Measurements from ENCODE around the gene CTNNA3.
"Not testable (repeated sequence)": the region's sequence is repeated elsewhere in the genome, so short reads cannot be mapped to it uniquely, and the experiment has no call there.

Gene CTNNA3

DNA sequence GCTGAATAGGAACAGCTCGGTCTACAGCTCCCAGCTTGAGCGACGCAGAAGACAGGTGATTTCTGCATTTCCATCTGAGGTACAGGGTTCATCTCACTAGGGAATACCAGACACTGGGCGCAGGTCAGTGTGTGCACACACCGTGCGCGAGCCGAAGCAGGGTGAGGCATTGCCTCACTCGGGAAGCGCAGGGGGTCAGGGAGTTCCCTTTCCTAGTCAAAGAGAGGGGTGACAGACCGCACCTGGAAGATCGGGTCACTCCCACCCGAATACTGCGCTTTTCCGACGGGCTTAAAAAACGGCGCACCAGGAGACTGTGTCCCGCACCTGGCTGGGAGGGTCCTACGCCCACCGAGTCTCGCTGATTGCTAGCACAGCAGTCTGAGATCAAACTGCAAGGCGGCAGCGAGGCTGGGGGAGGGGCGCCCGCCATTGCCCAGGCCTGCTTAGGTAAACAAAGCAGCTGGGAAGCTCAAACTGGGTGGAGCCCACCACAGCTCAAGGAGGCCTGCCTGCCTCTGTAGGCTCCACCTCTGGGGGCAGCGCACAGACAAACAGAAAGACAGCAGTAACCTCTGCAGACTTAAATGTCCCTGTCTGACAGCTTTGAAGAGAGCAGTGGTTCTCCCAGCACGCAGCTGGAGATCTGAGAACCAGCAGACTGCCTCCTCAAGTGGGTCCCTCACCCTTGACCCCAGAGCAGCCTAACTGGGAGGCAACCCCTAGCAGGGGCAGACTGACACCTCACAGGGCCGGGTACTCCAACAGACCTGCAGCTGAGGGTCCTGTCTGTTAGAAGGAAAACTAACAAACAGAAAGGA lies 465.1 kb downstream of the CTNNA3 start:
- not testable (repeated sequence) for DNase-seq

DNA sequence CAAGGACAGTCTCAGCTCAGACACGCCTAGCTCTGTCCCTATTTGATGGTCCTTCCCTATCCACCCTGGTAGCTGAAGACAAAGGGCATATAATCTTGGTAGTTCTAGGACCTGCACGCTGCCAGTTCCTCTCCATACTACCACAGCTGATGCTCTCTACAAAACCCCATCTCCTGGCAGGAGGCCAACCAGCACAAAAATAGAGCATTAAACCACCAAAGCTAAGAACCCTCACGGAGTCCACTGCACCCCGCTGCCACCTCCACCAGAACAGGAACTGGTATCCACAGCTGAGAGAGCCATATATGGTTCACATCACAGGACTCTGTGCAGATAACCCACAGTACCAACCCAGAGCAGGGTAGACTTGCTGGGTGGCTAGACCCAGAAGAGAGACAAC lies 470.8 kb downstream of the CTNNA3 start:
- no peak for DNase-seq

DNA sequence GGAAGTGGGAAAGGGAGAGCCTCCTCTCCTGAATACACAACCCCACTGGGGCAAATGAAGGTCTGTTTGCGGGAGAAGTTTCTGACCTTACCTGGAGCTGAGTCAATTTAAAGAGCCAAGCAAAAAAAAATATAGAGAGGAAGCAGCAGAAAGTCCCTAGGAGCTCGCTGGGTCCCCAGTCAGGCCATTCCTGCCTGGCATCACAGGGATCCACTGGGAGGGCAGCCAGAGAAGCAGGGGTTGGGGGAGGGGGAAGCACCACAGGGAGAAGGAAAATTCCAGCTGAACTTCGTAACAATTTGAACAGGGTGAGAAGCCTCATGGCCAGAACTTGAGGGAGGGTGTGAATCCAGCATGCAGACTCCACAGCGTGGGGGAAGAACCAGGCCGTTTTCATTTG lies 471.4 kb downstream of the CTNNA3 start:
- no peak for DNase-seq

DNA sequence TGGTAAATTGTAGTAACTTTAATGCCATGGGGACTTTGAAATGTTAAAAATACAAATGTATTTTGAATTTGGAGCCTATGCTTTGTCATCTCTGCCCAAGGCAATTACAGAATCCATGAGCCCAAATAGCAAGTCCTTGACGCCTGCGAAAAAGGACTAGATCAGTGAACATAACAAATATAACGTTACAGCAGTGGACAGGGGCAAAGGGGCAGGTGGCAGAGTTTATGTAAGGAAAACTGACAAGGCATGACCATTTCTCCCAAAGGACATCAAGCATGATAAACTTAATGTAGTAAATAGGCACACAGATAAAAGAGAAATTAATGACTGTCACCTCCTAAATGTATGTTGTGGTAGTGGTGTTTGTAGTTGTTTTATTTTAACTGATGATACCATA lies 473.1 kb downstream of the CTNNA3 start:
- no peak for DNase-seq

DNA sequence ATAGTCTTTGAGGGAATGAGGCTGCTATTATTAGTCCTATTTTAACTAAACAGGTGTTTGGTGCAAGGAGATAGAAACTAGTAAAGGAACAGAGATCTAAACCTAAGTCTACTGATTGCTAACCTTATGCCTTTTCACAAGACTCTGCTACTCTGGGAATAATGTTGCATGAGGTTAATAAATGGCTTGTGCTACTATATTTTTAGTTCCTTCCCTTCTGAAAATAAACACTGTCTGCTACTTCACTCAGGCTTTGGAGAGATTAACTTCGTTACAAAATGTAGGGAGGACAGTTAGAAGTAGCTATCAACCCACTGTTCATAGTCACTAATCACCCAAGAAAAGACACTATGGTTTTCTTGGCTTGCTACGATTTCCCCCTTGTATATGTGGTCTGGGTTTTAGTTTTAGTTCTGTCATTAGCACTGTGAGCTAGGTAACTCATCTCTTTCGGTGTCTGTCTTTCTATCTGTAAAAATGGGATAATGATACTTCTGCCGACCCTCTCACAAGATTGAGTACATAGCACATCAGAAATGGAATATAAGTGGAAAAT lies 474.0 kb downstream of the CTNNA3 start:
- no peak for DNase-seq

DNA sequence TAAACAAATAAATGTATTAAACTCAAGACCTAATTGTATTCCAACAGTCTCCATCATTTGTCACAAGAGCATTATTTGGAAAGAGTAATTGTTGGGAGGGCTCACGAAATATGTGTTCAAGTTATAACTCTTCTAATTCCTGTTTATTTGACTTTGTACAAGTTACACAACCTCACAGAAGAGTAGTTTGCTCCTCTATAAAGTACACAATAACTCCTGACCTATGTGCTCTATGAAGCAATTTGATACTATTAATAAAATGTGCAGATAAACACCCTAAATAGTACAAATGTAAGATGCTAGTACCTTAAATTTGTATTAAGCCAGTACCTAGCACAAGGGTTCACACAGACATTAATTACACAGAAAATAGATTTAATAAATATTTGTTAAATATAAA lies 484.3 kb downstream of the CTNNA3 start:
- no peak for DNase-seq

DNA sequence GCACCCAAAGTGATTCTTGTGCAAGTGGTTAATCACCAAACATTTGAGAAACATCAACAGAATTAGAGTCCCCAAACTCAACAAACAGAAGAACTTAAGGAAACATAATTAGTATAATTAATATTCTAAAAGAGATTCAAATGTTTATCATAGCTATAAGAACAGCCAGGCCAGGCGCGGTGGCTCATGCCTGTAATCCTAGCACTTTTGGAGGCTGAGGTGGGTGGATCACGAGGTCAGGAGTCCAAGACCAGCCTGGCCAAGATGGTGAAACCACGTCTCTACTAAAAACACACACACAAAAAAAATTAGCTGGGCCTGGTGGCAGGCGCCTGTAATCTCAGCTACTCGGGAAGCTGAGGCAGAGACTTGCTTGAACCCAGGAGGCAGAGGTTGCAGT lies 488.1 kb downstream of the CTNNA3 start:
- not testable (repeated sequence) for DNase-seq

DNA sequence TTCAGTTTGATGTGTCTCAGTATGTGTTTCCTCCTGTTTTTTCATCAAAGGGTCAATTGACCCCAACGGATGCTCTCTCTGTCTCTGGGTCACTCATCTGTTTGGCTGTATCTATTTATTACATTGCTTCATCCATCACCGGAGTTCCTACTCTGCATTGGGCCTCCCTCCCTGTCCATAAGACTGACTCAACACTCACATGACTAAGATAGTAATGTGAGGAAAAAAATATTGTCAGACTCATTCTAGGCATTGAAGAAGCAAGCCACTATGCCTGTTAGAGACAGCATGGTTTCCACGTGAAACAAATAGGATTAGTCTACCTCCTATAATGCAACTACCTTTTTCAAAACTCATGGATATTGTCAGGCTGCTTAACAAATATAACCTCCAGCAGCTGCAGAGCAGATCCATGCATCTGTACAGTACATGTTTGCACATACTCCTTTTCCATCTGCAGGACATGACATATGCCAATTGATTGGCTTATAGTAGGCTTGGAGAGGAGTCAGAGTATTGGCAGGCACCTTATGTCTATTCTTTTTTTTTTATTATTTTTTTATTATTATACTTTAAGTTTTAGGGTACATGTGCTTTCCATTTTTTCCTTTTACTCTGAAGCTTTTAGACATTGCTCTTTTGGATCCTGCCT lies 495.0 kb downstream of the CTNNA3 start:
- no peak for DNase-seq

DNA sequence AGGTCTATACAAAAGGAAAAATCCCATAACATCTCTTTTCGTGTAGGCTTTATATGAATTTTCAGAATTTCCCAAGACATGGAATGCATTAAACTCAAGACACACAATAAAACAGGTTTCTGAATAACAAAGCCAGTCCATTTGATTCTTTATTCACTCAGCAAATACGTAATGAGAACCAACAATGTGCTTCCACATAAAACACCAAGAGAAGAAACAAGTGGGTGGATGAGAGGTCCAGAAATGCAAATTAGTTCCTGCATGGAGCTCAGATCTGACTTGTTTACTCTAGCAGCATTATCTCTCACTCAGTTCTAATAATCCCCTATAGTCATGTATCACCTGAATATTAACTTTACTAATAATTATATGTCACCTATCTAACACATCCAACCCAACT lies 520.6 kb downstream of the CTNNA3 start:
- no peak for DNase-seq

DNA sequence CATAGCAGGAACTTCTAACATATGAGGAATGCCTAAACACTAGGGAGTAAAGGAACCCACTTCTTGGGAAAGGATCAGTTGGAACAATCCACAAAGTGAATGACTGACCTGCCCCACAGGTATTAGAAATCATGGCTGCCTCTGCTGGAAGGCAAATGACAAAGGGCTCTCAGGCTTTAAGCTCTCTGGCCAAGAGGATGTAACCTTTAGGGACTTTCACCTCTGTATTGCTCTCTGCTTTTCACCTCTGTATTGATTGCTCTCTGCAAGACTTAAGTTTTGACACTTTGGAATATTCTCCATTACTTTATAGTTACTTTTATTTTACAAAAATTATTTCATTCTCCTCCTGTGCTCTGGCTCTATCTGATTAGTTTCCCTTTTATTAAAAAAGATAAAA lies 522.2 kb downstream of the CTNNA3 start:
- no peak for DNase-seq

DNA sequence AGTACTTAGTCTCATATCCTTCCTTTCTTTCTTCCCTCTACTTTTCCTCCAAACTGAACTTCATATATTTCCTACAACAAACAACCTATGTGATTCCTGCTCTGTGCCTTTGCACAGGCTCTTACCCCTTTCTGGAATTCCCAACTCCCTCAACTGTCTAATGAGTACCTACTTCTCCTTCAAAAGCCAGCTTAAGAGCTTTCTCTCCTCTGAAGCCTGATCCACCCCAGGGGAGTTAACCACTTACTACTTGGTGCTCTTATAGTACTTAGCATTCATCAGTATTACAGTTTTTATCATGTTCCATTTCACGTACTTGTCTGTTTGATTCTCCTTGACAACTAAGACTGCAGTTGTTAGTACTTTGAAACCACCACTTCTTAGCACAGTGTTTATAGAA lies 524.0 kb downstream of the CTNNA3 start:
- no peak for DNase-seq

DNA sequence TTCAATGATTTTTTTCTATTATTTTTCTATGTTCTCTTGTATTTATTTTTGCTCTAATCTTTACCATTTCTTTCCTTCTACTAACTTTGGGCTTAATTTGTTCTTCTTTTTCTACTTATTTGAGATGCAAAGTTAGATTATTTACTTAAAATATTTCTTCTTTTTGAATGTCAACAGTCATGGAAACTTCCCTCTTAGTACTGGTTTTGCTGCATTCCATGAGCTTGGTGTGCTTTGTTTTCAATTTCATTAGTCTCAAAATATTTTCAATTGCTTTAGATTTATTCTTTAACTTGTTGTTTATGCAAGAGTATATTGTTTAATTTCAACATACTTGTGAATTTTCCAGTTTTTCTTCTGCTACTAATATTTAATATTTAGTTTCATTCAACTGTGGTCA lies 539.8 kb downstream of the CTNNA3 start:
- DNase-seq, result no peak

DNA sequence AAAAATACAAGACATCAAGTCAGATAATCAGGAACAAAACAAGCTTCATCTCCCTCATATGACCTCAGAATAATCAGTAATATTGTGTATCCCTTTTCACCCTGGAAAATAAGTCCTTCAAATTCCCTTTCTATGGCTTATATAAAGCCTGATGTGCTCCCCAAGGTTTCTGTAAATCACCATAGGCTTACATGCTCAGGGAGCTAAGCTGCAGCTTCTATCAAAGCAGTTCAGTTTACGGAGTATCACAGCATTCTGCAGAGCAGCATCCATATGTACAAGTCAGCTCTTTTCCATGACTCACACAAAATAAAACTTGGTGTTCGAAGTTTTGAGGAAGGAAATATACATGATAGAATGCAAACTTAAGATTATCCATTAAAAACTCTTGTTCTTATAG lies 544.5 kb downstream of the CTNNA3 start:
- DNase-seq, result no peak

DNA sequence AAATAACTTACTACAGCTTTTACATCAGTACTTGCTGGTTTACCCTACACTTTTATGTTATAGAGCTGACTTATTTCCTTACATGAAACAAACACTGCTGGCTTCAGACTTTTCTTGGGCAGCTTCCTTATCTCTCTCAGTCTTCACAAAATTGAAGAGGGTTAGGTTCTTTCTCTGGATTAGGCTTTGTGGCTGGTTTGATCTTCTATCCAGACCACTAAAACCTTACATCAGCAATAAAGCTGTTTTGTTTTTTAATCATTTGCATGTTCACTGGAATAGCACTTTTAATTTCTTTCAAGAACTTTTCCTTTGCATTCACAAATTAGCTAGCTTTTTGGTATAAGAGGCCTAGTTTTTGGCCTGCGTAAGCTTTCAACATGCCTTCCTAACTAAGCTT lies 551.5 kb downstream of the CTNNA3 start:
- no peak for DNase-seq

DNA sequence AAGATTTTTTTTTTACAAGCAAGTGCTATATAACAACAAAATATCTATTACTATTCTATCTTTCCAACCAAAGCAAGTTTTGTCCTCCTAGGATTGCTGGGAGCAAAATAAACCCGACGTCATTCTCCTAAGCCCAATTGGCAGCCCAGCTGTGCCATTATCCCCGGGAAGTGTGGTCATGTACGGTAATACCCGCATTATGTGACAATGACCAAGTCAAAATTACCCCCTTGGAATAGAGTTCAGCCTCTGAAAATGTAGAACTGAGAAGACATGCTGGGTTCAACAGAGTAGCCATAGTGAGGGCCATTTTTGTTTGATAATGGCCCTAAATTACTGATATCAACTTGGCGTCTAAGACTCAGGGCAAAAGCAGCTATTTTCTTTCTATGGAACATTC lies 554.7 kb downstream of the CTNNA3 start:
- DNase-seq, result no peak

DNA sequence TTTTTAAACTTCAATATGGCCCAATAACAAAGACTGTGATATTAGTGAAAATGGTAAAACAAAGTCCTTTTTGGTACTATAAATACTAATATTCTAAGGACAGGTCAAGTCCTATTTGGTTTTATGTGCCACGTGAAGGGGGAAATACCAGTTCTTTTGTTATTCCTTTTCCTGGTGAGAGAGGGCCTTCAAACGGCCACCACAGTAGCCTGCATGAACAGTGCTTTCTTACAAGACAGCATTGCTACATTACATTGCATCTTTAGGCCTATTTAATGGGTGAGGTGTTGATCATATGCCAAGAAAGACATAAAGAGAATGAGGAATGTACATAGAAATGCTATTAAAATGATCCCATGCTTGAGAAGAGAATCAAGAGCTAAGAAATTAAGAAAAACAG lies 555.4 kb downstream of the CTNNA3 start:
- no peak for DNase-seq

DNA sequence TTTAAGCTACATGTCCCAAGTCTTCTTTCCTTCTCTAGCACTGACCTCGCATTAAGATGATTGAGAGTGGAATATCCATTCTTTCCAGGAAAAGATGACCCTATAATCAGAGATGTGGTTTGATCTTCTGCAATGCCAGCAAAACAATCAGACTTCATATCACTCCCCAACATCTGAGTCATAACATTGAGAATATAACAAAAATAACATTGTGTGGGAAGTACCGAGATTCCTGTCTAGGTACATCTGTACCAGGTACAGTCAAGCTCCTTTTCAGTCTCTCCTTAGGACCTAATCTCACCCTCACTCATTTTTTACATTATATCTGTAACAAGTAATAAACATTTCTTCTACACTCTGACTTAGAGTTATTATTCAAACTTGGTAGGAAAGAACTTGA lies 568.6 kb downstream of the CTNNA3 start:
- DNase-seq, result no peak

DNA sequence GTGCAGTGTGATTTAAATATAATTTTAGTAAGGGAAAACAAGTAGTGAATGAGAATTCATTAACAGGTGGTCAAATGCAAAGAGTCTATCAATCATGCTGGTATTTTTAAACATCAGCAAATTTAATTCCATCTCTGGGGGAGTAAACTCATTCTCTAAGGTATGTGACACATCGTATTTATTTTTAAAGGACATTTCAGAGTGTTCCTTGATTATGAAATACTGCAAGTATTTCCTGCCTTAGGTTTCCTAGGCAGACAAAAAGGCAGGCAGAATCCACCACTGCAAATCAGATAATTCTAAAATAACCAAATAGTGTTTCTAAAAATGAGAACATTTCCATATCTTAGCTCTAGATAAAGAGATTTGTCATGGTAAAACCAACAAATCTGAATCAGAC lies 576.3 kb downstream of the CTNNA3 start:
- no peak for DNase-seq

DNA sequence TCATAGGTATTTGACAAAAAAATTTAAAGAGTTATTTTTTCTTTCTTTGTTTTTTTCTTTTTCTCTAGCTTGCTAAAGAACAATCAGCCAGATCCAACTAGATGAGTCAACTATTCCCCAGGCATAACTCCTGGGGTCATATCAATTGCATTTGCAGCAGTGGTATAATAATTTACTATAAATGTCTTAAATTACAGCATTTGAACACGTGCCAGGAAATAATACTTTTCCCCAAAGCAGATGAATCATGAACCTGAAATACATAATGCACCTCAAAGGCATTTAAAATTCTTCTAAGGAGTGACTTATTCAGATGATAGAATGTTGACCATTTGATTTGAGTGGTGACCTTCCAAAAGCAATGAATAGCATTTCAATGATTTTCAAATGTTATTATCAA lies 580.0 kb downstream of the CTNNA3 start:
- DNase-seq, result no peak

DNA sequence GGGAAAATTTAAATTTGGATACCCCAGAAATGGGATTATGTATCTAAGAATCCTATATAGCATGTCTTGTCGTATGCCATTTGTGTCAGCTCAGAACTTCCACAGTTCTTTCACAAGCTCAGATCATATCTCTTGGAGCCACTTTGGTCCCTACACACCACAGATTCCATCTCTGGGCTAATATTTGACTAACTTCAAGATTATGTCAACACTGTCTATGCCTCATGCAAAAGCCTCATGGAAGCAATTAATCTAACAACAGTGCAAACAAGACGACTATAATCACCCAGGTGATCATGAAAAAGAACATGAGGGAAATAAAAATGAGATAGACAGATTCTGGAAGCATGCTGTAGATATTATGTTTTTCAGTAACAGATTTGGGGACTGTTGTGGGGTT lies 581.0 kb downstream of the CTNNA3 start:
- no peak for DNase-seq

DNA sequence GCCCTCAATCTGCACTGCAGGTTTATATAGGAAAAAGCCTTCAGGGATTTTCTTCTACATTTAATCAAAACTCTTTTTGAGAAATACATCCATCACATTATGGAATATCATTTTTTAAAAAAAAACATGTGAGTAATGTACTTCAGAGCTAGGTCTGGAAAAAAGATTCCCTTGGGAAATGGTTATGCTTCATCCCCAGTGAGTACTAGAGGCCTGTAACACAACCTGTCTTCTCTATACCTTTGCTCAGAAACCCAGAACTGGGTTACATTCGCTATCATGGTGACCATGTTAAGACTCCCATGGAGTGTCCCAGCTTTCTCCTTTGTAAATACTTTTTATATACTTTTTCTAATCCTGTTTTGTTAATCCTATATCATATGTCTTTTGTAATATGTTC lies 583.2 kb downstream of the CTNNA3 start:
- no peak for DNase-seq

DNA sequence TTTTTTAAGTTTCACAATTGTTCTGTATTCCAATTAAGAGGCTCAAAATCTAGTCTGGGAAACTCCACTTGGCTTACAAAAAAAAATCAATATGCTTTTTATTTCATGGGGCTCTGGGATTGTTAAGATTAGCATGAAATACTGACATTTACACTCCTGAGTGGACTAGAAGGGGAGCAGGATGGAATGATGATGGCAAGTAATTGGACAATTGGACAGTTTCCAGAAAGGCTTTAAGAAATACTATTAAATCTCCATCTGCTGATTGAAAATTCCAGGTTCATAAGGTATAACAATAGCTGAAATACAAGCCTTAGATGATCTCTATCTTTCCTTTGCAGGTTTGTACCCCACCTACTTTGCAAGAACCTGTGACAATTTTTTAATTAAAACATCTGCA lies 585.7 kb downstream of the CTNNA3 start:
- DNase-seq, result no peak

DNA sequence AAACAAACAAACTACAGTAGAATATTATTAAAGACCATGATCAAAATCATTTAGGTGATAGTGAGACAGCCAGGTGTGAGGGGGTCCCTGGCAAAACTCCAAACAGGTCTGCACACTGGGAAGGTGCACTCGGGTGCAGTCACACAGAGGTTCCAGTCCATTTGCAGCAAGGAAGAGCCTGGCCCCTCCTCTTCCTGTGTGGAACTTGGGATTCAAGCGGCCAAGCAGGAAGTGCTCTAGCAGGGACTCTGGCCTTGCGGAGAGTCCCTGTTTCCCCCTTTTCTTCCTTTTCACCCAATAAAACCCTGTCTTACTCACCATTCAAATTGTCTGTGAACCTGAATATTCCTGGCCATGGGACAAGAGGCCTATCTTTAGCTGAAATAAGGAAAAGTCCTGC lies 588.3 kb downstream of the CTNNA3 start:
- no peak for DNase-seq

DNA sequence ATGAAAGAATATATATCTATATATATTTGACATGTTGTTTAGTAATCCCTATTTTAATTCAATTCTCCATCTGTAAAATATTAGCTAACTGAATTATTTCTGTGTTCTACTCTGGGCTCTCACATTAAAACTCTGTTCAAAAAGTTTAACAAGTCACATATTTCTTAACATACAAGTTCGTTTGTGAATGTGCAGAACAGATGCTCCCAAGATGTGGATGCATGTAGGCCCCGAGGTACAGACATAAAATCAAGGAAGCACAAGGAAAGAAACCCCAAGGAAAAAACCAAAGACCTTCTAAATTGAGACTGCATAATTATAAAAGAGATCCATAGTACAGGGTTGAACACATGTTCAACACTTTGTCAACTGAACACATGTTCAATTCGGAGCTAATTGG lies 595.0 kb downstream of the CTNNA3 start:
- DNase-seq, result no peak

DNA sequence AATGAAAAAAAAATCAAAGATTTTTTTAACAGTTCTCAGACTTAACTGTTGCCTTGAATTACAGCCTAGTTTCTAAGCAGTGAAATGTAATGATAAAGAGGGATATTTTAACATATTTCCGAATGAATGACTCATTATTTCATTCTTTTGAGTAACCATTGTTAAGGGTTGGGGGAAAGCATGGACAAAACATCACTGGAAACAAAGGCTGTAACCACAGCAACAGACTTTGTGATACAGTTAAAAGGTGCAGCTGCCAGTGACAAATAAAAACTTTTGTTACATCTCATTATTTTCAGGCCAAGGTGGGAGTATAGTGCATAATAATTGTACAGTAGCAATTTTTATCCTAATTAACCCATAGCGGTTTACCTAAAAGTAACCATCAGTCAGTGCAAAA lies 597.5 kb downstream of the CTNNA3 start:
- no peak for DNase-seq
